HG03469 (cell line): ENCODE measurements around the gene NRN1L.
"Not testable (repeated sequence)": the region's sequence is repeated elsewhere in the genome, so short reads cannot be mapped to it uniquely, and the experiment has no call there.

ENCODE experiments used
- ATAC-seq: cut with Tn5 transposase; IDR thresholded peaks from one replicate; pipeline ENCODE4 v1.9.1; 2021; ENCODE audit warnings: mild to moderate bottlenecking, moderate library complexity, moderate number of reproducible peaks; ENCODE audit not compliant: unreplicated experiment

NRN1L gene

GRCh38 chr16:67884684-67885083 is at the start of gene NRN1L:
Gene NRN1L, plus strand, starts transcription at chr16:67884885. Its CDS starts 19 bp downstream, at chr16:67884904.
- no peak for ATAC-seq

GRCh38 chr16:67837190-67837589 is 47.5 kb upstream of the NRN1L start:
- ATAC-seq: not testable (repeated sequence)

DNA sequence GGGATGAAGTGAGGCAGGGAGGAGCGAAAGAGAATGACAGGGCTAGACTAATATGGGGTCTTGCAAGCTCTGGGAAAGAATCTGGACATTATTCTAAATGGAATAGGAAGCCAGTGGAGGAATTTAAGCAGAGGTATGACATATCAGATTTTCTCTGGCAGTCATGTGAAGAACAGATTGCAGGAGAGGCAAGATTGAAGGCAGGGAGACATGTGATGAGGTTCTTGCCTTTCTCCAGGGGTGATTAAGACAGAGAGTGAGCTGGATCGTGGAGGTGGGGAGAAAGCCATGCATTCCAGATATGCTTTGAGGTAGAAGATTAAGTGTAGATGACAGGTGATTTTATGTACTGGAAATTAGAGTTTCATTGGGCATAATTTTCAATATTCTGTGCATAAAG is 46.9 kb upstream of the NRN1L start:
- ATAC-seq: no peak

- ATAC-seq: no peak
These were observed 43.4 kb upstream of the NRN1L start for GRCh38 chr16:67841198-67841815.

DNA sequence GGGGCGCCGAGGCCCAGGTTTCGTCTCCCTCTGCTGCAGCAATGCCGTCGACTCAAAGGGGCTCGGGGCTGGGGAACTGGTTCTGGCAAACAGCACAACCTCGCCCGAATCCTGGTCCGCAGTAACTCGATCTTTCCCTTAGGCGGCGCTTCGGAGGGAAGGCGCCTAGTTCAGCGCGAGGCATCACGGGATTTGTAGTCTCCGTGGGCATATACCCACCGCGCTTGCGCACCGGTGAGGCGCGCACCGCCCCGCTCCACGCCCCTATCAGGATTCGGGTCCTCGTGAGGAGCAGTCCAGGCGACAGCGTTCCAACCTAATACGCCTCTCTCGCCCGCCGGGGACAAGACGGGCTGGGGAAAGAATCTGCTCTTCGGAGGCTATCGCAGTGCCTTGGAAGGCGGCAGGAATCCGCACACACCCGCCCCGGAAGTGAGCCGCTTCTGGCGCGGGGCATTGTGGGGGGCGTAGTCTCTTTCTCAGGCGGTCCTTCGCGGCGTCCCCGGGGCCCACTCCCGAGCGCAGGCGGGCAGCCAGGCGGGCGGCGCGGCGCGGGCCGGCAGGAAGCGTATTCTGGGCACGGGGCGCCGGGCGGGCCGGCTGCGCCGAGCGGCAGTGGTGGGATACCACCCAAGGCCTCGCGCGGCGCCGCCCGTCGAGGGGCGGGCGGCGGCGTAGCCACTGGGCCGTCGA is 42.7 kb upstream of the NRN1L start, which contains the start of gene THAP11:
Gene THAP11, plus strand, starts transcription at position 505 of the 693 bp plus-strand sequence. CDS start 235 bp downstream, outside the sequence.
- peak; percentile 45 for ATAC-seq

GRCh38 chr16:67842509-67843342 is 42.0 kb upstream of the NRN1L start:
- ATAC-seq: no peak

GRCh38 chr16:67843343-67843765 is 41.3 kb upstream of the NRN1L start:
- ATAC-seq: no peak

GRCh38 chr16:67844497-67844896 is 40.2 kb upstream of the NRN1L start:
- no peak for ATAC-seq

DNA sequence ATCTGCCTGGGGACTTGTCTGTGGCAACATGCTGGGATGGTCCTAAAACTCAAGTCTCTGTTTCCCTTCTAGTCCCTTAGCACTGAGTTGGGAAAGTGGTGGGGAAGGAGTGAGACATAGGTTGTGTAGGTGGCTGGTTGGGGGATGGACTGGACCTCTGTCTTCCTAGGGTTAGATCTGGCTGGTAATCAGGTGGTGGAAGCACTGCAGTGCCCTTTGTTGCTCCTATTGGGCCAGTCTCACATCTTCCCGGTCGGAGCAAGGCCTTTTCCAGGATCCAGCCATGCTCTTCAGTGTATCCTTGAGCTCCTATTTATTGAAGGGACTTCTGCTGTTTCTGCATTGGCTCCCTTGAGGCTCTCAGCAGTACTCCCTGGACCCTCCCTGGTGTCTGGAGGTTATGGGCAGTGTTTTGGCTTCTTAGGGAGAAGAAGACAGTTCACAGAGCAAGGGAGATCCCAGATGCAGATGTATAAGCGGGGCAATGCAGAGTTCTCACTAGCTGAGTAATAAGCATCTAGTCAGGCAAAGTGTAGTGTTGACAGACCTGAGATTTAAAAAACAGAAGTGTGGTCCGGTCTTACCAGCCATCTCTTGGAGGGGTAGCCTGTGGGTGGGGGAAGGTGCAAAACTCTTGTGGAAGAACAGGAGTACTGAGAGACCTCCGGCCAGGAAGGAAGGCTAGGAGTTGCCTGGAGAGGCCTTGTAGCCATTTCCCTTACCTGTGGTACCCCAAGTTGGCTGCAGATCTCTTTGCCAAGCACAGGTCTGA is 39.2 kb upstream of the NRN1L start:
- ATAC-seq: no peak

- ATAC-seq: no peak
These were observed 38.7 kb upstream of the NRN1L start for GRCh38 chr16:67846063-67846319.

DNA sequence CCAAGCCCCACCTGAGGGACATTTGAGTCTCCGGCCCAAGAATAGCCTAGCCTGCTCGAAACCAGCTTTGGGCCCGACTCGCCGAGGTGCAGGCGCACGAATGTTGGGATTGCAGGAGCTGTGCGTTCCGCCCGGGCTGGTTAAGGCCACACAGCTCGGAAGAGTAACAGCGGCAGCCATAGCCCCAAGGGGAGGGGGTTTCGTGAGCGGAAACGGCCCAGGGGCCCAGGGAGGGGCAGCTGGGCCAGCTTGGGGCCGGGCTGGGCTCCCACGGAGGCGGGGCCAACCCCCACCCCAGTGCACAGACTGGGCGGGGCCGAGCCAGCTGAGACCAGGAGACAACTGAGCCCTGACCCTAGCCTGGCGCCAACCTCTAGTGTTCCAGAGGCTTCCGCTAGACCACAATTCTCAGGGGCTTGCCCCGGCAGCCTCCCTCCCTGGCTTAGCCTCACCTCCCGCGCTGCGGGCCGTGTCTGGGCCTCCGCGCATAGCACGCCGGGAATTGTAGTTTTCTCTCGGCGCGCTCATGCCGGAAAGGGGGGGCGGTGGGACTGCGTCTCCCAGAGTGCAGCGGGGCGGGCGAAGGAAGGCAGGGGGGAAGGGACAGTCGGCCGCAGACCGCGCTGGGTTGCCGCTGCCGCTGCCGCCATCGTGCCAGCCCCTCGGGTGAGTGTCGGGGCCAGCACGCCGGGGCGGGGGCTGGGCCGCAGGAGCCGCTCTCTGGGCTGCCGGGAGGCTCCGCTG is 38.2 kb upstream of the NRN1L start, which contains the start of gene NUTF2:
Gene NUTF2, plus strand, starts transcription at position 614 of the 744 bp plus-strand sequence. CDS start 18,198 bp downstream, outside the sequence.
- ATAC-seq: peak; percentile 33

GRCh38 chr16:67847064-67847861 is 37.4 kb upstream of the NRN1L start, which contains the start of gene CENPT:
Gene CENPT, minus strand, starts transcription at chr16:67847693. Its CDS starts 13,834 bp downstream, at chr16:67833859.
- ATAC-seq: peak; percentile 22

- ATAC-seq: no peak
These were observed 36.6 kb upstream of the NRN1L start for GRCh38 chr16:67848118-67848517.

DNA sequence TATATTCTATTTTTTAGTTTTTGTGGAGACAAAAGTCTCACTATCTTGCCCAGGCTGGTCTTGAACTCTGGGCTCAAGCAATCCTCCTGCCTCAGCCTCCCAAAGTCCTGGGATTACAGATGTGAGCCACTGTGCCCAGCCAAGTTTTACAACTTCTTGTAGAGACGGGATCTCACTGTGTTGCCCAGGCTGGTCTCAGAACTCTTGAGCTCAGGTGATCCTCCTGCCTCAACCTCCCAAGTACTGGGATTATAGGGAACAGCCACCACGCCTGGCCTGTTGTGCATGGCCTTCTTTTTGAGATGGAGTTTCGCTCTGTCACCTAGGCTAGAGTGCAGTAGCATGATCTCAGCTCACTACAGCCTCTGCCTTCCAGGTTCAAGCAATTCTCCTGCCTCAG is 31.0 kb upstream of the NRN1L start:
- ATAC-seq: no peak

DNA sequence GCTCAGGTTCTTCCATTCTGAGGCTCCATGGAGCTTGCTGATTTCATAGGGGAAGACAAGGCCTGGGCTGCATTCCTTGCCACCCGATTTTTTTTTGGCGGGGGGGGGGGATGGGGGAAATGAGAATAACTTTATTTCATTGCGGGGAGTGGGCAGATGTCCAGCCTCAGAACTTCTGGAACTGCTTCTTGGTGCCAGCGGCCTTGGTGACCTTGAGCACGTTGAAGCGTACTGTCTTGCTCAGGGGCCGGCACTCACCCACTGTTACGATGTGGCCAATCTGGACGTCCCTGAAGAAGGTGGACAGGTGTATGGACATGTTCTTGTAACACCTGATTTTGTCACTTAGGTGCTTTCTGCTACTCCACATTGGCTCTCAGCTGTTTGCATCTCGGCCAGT is 28.9 kb upstream of the NRN1L start:
- no peak for ATAC-seq

- ATAC-seq: no peak
These were observed 27.6 kb upstream of the NRN1L start for GRCh38 chr16:67856927-67857546.

- no peak for ATAC-seq
These were observed 27.0 kb upstream of the NRN1L start for GRCh38 chr16:67857547-67858233.

- no peak for ATAC-seq
These were observed 26.2 kb upstream of the NRN1L start for GRCh38 chr16:67858500-67858899.
